ENCODE measurements around the gene TMEM117. TPM values are rescaled to one million over a fixed set of nuclear protein-coding genes. Genes with fewer than 3 reads are reported as not detected.
"Not testable (repeated sequence)": the region's sequence is repeated elsewhere in the genome, so short reads cannot be mapped to it uniquely, and the experiment has no call there.

Gene TMEM117
- total RNA-seq, 2 donors from 2014 or later: 1.3 to 2.7 TPM

- H3K27me3 Mint-ChIP-seq (ENCODE audit: low read depth): no peaks in the 10 kb centered on the region
- no peak overlapping the region for H3K27ac Mint-ChIP-seq
- peaks cover 3 to 6% of the 10 kb centered on the region in 2 donors for H3K9me3 Mint-ChIP-seq
Observed at GRCh38 chr12:43848786-43849185, 12.9 kb downstream of the TMEM117 start.

GRCh38 chr12:43852744-43853143 is 16.9 kb downstream of the TMEM117 start:
- H3K4me3 Mint-ChIP-seq: no peak overlapping the region
- no peaks in the 10 kb centered on the region for H3K27me3 Mint-ChIP-seq (ENCODE audit: low read depth)
- no peaks in the 10 kb centered on the region for H3K9me3 Mint-ChIP-seq
- DNase-seq (no peak), ATAC-seq (replicated peaks in 1 of 2) (no peak)
- peaks cover 2 to 4% of the 10 kb centered on the region in 2 donors for H3K36me3 Mint-ChIP-seq (ENCODE audit: insufficient read depth in 2 of 2)
- peaks cover 1% of the 10 kb centered on the region for H3K4me1 Mint-ChIP-seq (ENCODE audit: low read depth)
- no peak overlapping the region for H3K27ac Mint-ChIP-seq

More at GRCh38 chr12:43848786-43849185, 12.9 kb downstream of the TMEM117 start:
- no peak for ATAC-seq (replicated peaks in 1 of 2)
- Mint-ChIP-seq H3K36me3 (ENCODE audit: insufficient read depth in 2 of 2) (peaks cover 6 to 10% of the 10 kb centered on the region in 2 donors), H3K4me1 (ENCODE audit: low read depth) (peaks cover 9% of the 10 kb centered on the region), H3K4me3 (no peak overlapping the region)
- DNase-seq: no peak

GRCh38 chr12:43856972-43857371 is 21.1 kb downstream of the TMEM117 start:
- H3K27me3 Mint-ChIP-seq (ENCODE audit: low read depth): no peaks in the 10 kb centered on the region
- no peaks in the 10 kb centered on the region for H3K4me1 Mint-ChIP-seq (ENCODE audit: low read depth)
- H3K4me3 Mint-ChIP-seq: no peak overlapping the region
- H3K27ac Mint-ChIP-seq: no peak overlapping the region
- H3K9me3 Mint-ChIP-seq: no peaks in the 10 kb centered on the region
- no peak for ATAC-seq (replicated peaks in 1 of 2)
- H3K36me3 Mint-ChIP-seq (ENCODE audit: insufficient read depth in 2 of 2): no peaks in the 10 kb centered on the region
- no peak for DNase-seq

- H3K4me1 Mint-ChIP-seq (ENCODE audit: low read depth): no peaks in the 10 kb centered on the region
- no peak overlapping the region for H3K4me3 Mint-ChIP-seq
- H3K36me3 Mint-ChIP-seq (ENCODE audit: insufficient read depth in 2 of 2): no peaks in the 10 kb centered on the region
- no peaks in the 10 kb centered on the region for H3K9me3 Mint-ChIP-seq
- no peak overlapping the region for H3K27ac Mint-ChIP-seq
- ATAC-seq (replicated peaks in 1 of 2) (no peak), DNase-seq (no peak)
- no peaks in the 10 kb centered on the region for H3K27me3 Mint-ChIP-seq (ENCODE audit: low read depth)
Observed at GRCh38 chr12:43858096-43858495, 22.2 kb downstream of the TMEM117 start.

GRCh38 chr12:43858991-43859390 is 23.1 kb downstream of the TMEM117 start:
- Mint-ChIP-seq H3K4me1 (ENCODE audit: low read depth) (no peaks in the 10 kb centered on the region), H3K9me3 (no peaks in the 10 kb centered on the region), H3K4me3 (no peak overlapping the region), H3K36me3 (ENCODE audit: insufficient read depth in 2 of 2) (no peaks in the 10 kb centered on the region), H3K27ac (no peak overlapping the region), H3K27me3 (ENCODE audit: low read depth) (no peaks in the 10 kb centered on the region)
- DNase-seq (no peak), ATAC-seq (replicated peaks in 1 of 2) (no peak)

- H3K4me3 Mint-ChIP-seq: no peak overlapping the region
- no peak for ATAC-seq (replicated peaks in 1 of 2)
Observed at GRCh38 chr12:43861015-43861839, 25.3 kb downstream of the TMEM117 start.

GRCh38 chr12:43861840-43862150 is 25.9 kb downstream of the TMEM117 start:
- Mint-ChIP-seq H3K9me3 (no peaks in the 10 kb centered on the region), H3K4me1 (ENCODE audit: low read depth) (no peaks in the 10 kb centered on the region), H3K27me3 (ENCODE audit: low read depth) (no peaks in the 10 kb centered on the region), H3K27ac (no peak overlapping the region), H3K36me3 (ENCODE audit: insufficient read depth in 2 of 2) (no peaks in the 10 kb centered on the region), H3K4me3 (no peak overlapping the region)
- ATAC-seq (replicated peaks in 1 of 2): no peak
- DNase-seq: no peak

More at GRCh38 chr12:43861015-43861839, 25.3 kb downstream of the TMEM117 start:
- no peak for DNase-seq
- Mint-ChIP-seq H3K36me3 (ENCODE audit: insufficient read depth in 2 of 2) (no peaks in the 10 kb centered on the region), H3K27me3 (ENCODE audit: low read depth) (no peaks in the 10 kb centered on the region), H3K9me3 (no peaks in the 10 kb centered on the region), H3K4me1 (ENCODE audit: low read depth) (no peaks in the 10 kb centered on the region), H3K27ac (no peak overlapping the region)

GRCh38 chr12:43863770-43864366 is 28.0 kb downstream of the TMEM117 start:
- ATAC-seq (replicated peaks in 1 of 2) (no peak), DNase-seq (no peak)
- no peak overlapping the region for H3K4me3 Mint-ChIP-seq

GRCh38 chr12:43864557-43864956 is 28.7 kb downstream of the TMEM117 start:
- DNase-seq; H3K27ac Mint-ChIP-seq; H3K4me1 Mint-ChIP-seq (ENCODE audit: low read depth); H3K9me3 Mint-ChIP-seq; ATAC-seq (replicated peaks in 1 of 2); H3K36me3 Mint-ChIP-seq (ENCODE audit: insufficient read depth in 2 of 2); H3K27me3 Mint-ChIP-seq (ENCODE audit: low read depth); H3K4me3 Mint-ChIP-seq: not testable (repeated sequence)

More at GRCh38 chr12:43863770-43864366, 28.0 kb downstream of the TMEM117 start:
- Mint-ChIP-seq H3K36me3 (ENCODE audit: insufficient read depth in 2 of 2) (no peaks in the 10 kb centered on the region), H3K27ac (no peak overlapping the region), H3K27me3 (ENCODE audit: low read depth) (no peaks in the 10 kb centered on the region), H3K4me1 (ENCODE audit: low read depth) (no peaks in the 10 kb centered on the region), H3K9me3 (no peaks in the 10 kb centered on the region)

- Mint-ChIP-seq H3K4me3 (no peak overlapping the region), H3K9me3 (no peaks in the 10 kb centered on the region), H3K4me1 (ENCODE audit: low read depth) (no peaks in the 10 kb centered on the region), H3K36me3 (ENCODE audit: insufficient read depth in 2 of 2) (no peaks in the 10 kb centered on the region), H3K27me3 (ENCODE audit: low read depth) (no peaks in the 10 kb centered on the region), H3K27ac (no peak overlapping the region)
- no peak for DNase-seq
- ATAC-seq (replicated peaks in 1 of 2): no peak
Observed at GRCh38 chr12:43869184-43869583, 33.3 kb downstream of the TMEM117 start.

GRCh38 chr12:43869765-43870164 is 33.9 kb downstream of the TMEM117 start:
- not testable (repeated sequence) for H3K27ac Mint-ChIP-seq; ATAC-seq (replicated peaks in 1 of 2); H3K36me3 Mint-ChIP-seq (ENCODE audit: insufficient read depth in 2 of 2); H3K4me1 Mint-ChIP-seq (ENCODE audit: low read depth); H3K27me3 Mint-ChIP-seq (ENCODE audit: low read depth); DNase-seq; H3K9me3 Mint-ChIP-seq; H3K4me3 Mint-ChIP-seq

GRCh38 chr12:43871258-43871657 is 35.4 kb downstream of the TMEM117 start:
- H3K27ac Mint-ChIP-seq; H3K4me1 Mint-ChIP-seq (ENCODE audit: low read depth); H3K27me3 Mint-ChIP-seq (ENCODE audit: low read depth); H3K36me3 Mint-ChIP-seq (ENCODE audit: insufficient read depth in 2 of 2); H3K4me3 Mint-ChIP-seq; H3K9me3 Mint-ChIP-seq; ATAC-seq (replicated peaks in 1 of 2); DNase-seq: not testable (repeated sequence)

- no peak for ATAC-seq (replicated peaks in 1 of 2)
Observed at GRCh38 chr12:43872396-43872795, 36.5 kb downstream of the TMEM117 start.

GRCh38 chr12:43878050-43878449 is 42.2 kb downstream of the TMEM117 start:
- Mint-ChIP-seq H3K27ac (no peak overlapping the region), H3K4me1 (ENCODE audit: low read depth) (no peaks in the 10 kb centered on the region), H3K36me3 (ENCODE audit: insufficient read depth in 2 of 2) (no peaks in the 10 kb centered on the region), H3K9me3 (no peaks in the 10 kb centered on the region), H3K4me3 (no peak overlapping the region), H3K27me3 (ENCODE audit: low read depth) (no peaks in the 10 kb centered on the region)
- no peak for ATAC-seq (replicated peaks in 1 of 2)
- DNase-seq: no peak

More at GRCh38 chr12:43872396-43872795, 36.5 kb downstream of the TMEM117 start:
- no peaks in the 10 kb centered on the region for H3K9me3 Mint-ChIP-seq
- no peak overlapping the region for H3K27ac Mint-ChIP-seq
- no peak for DNase-seq
- no peaks in the 10 kb centered on the region for H3K4me1 Mint-ChIP-seq (ENCODE audit: low read depth)
- no peaks in the 10 kb centered on the region for H3K36me3 Mint-ChIP-seq (ENCODE audit: insufficient read depth in 2 of 2)
- H3K27me3 Mint-ChIP-seq (ENCODE audit: low read depth): no peaks in the 10 kb centered on the region
- no peak overlapping the region for H3K4me3 Mint-ChIP-seq

Data from activated T-cell treated with anti-CD3 and anti-CD28 coated beads, Interleukin-2, amount 50 U/mL, for 72 hours (primary cell).